Lung (tissue), 12 donors: ENCODE measurements around the gene NINJ1. TPM values are rescaled to one million over a fixed set of nuclear protein-coding genes. Genes with fewer than 3 reads are reported as not detected.
"Not testable (repeated sequence)": the region's sequence is repeated elsewhere in the genome, so short reads cannot be mapped to it uniquely, and the experiment has no call there.

ENCODE experiments used
- ATAC-seq: fragments of 200-7000 bp; cut with Tn5 transposase; one replicate; pipeline ENCODE4 v1.9.1; 2020; ENCODE audit warnings: moderate number of reproducible peaks; ENCODE audit not compliant: insufficient read depth, low FRiP score
- DNase-seq, 3 donors: peaks; one replicate each; pipeline ENCODE4 v3.0.0-alpha.2; 2013 to 2017
- H3K27ac ChIP-seq, 2 donors: one replicate each; pipeline ENCODE4 v1.5.1; 2013; ENCODE audit warnings: mild to moderate bottlenecking in 2 of 2, moderate library complexity in 2 of 2, control low read depth in 1 of 2, inconsistent platforms in 1 of 2, low read depth in 1 of 2, low read length in 1 of 2
- H3K27me3 ChIP-seq, 3 donors: one replicate each; pipeline ENCODE4 v1.5.1; 2013; ENCODE audit warnings: low read length in 2 of 3; ENCODE audit not compliant: control insufficient read depth in 3 of 3, insufficient read depth in 3 of 3
- H3K36me3 ChIP-seq, 4 donors: one replicate each; pipeline ENCODE4 v1.5.1; 2013; ENCODE audit warnings: low read length in 4 of 4, mild to moderate bottlenecking in 1 of 4, moderate library complexity in 1 of 4; ENCODE audit not compliant: control insufficient read depth in 4 of 4, insufficient read depth in 4 of 4
- H3K4me1 ChIP-seq, 5 donors: one replicate each; pipeline ENCODE4 v1.5.1; 2013; ENCODE audit warnings: low read length in 5 of 5, mild to moderate bottlenecking in 2 of 5, moderate library complexity in 1 of 5; ENCODE audit not compliant: control insufficient read depth in 5 of 5, insufficient read depth in 5 of 5
- H3K4me3 ChIP-seq: one replicate; pipeline ENCODE4 v1.5.1; 2013; ENCODE audit warnings: mild to moderate bottlenecking, control low read depth, moderate library complexity
- H3K9ac ChIP-seq, 2 donors: one replicate each; pipeline ENCODE4 v1.5.1; 2013; ENCODE audit warnings: low read length in 2 of 2, control low read depth in 1 of 2; ENCODE audit not compliant: insufficient read depth in 1 of 2
- H3K9me3 ChIP-seq, 4 donors: one replicate each; pipeline ENCODE4 v1.5.1; 2013; ENCODE audit warnings: low read length in 3 of 4, mild to moderate bottlenecking in 1 of 4, moderate library complexity in 1 of 4; ENCODE audit not compliant: control insufficient read depth in 4 of 4, insufficient read depth in 3 of 4
- WGBS, 2 donors: extraction: QIAGEN DNeasy Blood & Tissue Kit; methylation state at CpG; one replicate each; pipeline ENCODE4 v1.1.7; 2013; 5-methylcytosine and 5-hydroxymethylcytosine counted together
- polyA plus RNA-seq, 2 donors: library from polyadenylated mRNA; stranded (reverse); fragments of 200-250 nt; gene quantifications; one replicate each; pipeline ENCODE4 v1.2.1, GENCODE V29; 2013
- total RNA-seq, 2 donors: library from RNA; depleted of rRNA in 1 of 2; stranded (reverse); fragments of >200 nt in 1 of 2; gene quantifications; one replicate each; pipeline ENCODE4 v1.2.1, GENCODE V29; 2014 to 2021
- TF ChIP-seq, protein P1 (sequence below): IDR thresholded peaks from 2 replicates; pipeline ENCODE4 v1.5.1; 2012; ENCODE audit warnings: mild to moderate bottlenecking; ENCODE audit errors: control extremely low read depth, extremely low read depth
- donor health status: control.
- donor health status: control.
- donor health status: Bipolar disorder and iron deficiency.
- donor health status: healthy.
- donor health status: DM: yes; HTN: yes; CAD: no.

Gene NINJ1
- total and polyA plus RNA-seq, 4 donors: 44.3 to 324 (median 50.5) TPM

DNA sequence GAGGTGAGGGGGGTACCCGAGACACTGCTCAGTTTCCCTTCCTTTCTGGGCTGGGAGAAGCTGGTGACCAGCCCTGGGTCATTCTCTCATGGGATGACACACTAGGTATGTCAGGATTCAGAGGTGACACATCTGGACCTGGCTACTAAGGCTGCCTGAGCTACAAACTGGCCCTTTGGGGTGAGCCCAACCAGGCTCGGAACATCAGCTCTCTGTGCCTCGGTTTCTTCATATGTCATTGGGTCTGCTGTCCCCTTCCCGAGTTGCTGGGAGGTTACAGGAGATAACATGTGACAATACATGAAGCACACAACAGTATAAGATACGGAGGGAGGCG, 26.3 kb downstream of the NINJ1 start:
- ATAC-seq (no peak), DNase-seq (no peak)
- H3K36me3 ChIP-seq: peaks cover 0 to 26% (median 5%) of the 10 kb centered on the region in 4 donors
- TF ChIP-seq, protein P1, sequence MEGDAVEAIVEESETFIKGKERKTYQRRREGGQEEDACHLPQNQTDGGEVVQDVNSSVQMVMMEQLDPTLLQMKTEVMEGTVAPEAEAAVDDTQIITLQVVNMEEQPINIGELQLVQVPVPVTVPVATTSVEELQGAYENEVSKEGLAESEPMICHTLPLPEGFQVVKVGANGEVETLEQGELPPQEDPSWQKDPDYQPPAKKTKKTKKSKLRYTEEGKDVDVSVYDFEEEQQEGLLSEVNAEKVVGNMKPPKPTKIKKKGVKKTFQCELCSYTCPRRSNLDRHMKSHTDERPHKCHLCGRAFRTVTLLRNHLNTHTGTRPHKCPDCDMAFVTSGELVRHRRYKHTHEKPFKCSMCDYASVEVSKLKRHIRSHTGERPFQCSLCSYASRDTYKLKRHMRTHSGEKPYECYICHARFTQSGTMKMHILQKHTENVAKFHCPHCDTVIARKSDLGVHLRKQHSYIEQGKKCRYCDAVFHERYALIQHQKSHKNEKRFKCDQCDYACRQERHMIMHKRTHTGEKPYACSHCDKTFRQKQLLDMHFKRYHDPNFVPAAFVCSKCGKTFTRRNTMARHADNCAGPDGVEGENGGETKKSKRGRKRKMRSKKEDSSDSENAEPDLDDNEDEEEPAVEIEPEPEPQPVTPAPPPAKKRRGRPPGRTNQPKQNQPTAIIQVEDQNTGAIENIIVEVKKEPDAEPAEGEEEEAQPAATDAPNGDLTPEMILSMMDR: no peak
- no peaks in the 10 kb centered on the region for H3K9me3 ChIP-seq
- no peaks in the 10 kb centered on the region for H3K4me1 ChIP-seq
- H3K27me3 ChIP-seq: no peaks in the 10 kb centered on the region
- 89 to 91% methylated on average over 6 of the region's 6 CpGs for WGBS, 2 donors
- no peak overlapping the region for H3K4me3 ChIP-seq
- H3K9ac ChIP-seq: no peak overlapping the region
- no peak overlapping the region for H3K27ac ChIP-seq

DNA sequence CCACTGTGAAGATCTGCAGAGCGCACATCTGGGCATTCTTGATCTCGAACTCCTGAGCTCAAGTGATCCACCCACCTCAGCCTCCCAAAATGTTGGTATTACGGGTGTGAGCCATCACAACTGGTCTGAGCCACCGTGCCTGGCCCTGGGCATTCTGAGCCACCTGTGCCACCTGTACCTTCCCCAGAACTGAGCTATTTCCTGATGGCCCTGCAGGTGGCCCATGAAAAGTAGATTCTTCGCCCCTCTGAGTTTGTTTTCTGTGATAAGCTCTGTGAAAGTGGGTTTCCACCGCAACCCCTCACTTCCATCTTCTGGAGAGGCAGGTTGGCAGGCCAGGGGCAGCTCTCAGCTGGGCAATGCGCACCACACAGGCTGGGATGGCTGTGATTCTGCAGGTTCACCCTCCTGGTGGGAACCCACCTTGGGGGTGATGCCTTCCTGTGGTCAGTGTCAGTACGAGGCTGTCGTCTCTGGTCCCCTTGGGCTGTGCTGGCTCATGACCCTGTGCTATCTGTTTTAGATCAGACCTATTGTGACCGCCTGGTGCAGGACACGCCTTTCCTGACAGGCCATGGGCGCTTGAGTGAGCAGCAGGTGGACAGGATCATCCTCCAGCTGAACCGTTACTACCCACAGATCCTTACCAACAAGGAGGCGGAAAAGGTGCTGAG, 26.8 kb downstream of the NINJ1 start:
- Histone ChIP-seq H3K36me3 (peaks cover 0 to 23% (median 5%) of the 10 kb centered on the region in 4 donors), H3K27ac (no peak overlapping the region), H3K4me3 (no peak overlapping the region), H3K4me1 (no peaks in the 10 kb centered on the region), H3K27me3 (no peaks in the 10 kb centered on the region), H3K9ac (no peak overlapping the region), H3K9me3 (peaks cover 0 to under 1% (median 0%) of the 10 kb centered on the region in 4 donors)
- TF ChIP-seq, protein P1: no peak
- ATAC-seq (no peak), DNase-seq (no peak)
- WGBS, 2 donors: 85 to 89% methylated on average over 14 of the region's 14 CpGs

DNA sequence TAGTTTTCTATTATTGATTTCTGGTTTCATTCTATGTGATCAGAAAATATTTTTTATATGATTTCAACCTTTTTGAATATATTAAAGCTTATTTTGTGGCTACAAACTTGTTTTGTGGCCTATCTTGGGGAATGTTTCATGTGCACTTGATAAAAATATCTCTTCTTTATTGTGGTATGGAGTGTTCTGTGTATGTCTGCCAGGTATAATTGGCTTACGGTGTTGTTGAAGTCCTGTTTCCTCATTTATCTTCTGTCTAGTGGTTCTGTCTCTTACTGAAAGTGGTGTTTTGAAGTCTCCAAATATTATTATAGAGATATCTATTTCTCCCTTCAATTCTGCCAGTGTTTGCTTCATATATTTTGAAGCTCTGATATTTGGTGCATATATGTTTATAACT, 28.4 kb downstream of the NINJ1 start:
- H3K9ac ChIP-seq: no peak overlapping the region
- no peaks in the 10 kb centered on the region for H3K27me3 ChIP-seq
- H3K36me3 ChIP-seq: peaks cover 0 to 8% (median 3%) of the 10 kb centered on the region in 4 donors
- H3K4me1 ChIP-seq: no peaks in the 10 kb centered on the region
- H3K9me3 ChIP-seq: peaks cover 0 to 4% (median 0%) of the 10 kb centered on the region in 4 donors
- 69 to 76% methylated on average over 1 of the region's 1 CpG for WGBS, 2 donors
- TF ChIP-seq, protein P1: no peak
- no peak overlapping the region for H3K4me3 ChIP-seq
- ATAC-seq (no peak), DNase-seq (no peak)
- H3K27ac ChIP-seq: no peak overlapping the region

DNA sequence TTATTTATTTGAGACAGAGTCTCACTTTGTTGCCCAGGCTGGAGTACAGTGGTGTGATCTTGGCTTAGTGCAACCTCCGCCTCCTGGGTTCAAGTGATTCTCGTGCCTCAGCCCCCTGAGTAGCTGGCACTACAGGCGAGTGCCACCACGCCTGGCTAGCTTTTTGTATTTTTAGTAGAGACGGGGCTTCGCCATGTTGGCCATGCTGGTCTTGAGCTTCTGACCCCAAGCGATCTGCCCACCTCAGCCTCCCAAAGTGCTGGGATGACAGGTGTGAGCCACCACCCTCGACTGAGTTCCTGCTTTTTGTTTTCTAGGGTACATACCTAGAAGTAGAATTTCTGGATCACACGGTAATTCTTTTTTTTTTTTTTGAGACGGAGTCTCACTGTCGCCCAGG, 33.0 kb downstream of the NINJ1 start:
- not testable (repeated sequence) for H3K4me3 ChIP-seq, DNase-seq, ATAC-seq, H3K9me3 ChIP-seq, H3K36me3 ChIP-seq, H3K27ac ChIP-seq, H3K27me3 ChIP-seq, H3K9ac ChIP-seq
- 95 to 97% methylated on average over 11 of the region's 11 CpGs for WGBS, 2 donors
- peaks cover 0 to 25% (median 6%) of the 10 kb centered on the region in 5 donors for H3K4me1 ChIP-seq
